Naive B cell (primary cell): ENCODE results near the gene GIT2. TPM values are rescaled to one million over a fixed set of nuclear protein-coding genes. Genes with fewer than 3 reads are reported as not detected.
A peak's percentile ranks its signal among the peaks of the same experiment; 100 is the strongest.
"Not testable (repeated sequence)": the region's sequence is repeated elsewhere in the genome, so short reads cannot be mapped to it uniquely, and the experiment has no call there.

Source experiments
- ATAC-seq, 2 donors: fragments of 150-1000 bp; cut with Tn5 transposase; 2 replicates each; pipeline ENCODE4 v1.10.0; 2021; ENCODE audit warnings: low read depth in 2 of 2, mild to moderate bottlenecking in 2 of 2, moderate library complexity in 2 of 2
- DNase-seq: peaks from one replicate; pipeline ENCODE4 v3.0.0; 2022
- H3K27ac Mint-ChIP-seq, 6 donors: one replicate each; pipeline ENCODE4 v1.8.0; 2020 to 2022; ENCODE audit warnings: mild to moderate bottlenecking in 6 of 6, mixed read lengths in 6 of 6, moderate library complexity in 5 of 6, inconsistent platforms in 2 of 6
- H3K27me3 Mint-ChIP-seq, 3 donors: one replicate each; pipeline ENCODE4 v1.8.0; 2021 to 2022; ENCODE audit warnings: mixed read lengths in 3 of 3, mild to moderate bottlenecking in 1 of 3
- H3K36me3 Mint-ChIP-seq, 2 donors: one replicate each; pipeline ENCODE4 v1.8.0; 2020 to 2022; ENCODE audit warnings: mixed read lengths in 2 of 2, inconsistent platforms in 1 of 2, mild to moderate bottlenecking in 1 of 2
- H3K4me1 Mint-ChIP-seq, 3 donors: one replicate each; pipeline ENCODE4 v1.8.0; 2020 to 2022; ENCODE audit warnings: mixed read lengths in 3 of 3, inconsistent platforms in 1 of 3, mild to moderate bottlenecking in 1 of 3, moderate library complexity in 1 of 3
- H3K4me3 Mint-ChIP-seq, 8 donors: one replicate each; pipeline ENCODE4 v1.8.0; 2020 to 2022; ENCODE audit warnings: mild to moderate bottlenecking in 8 of 8, mixed read lengths in 8 of 8, moderate library complexity in 8 of 8, inconsistent platforms in 2 of 8
- H3K9me3 Mint-ChIP-seq, 7 donors: one replicate each; pipeline ENCODE4 v1.8.0; 2020 to 2022; ENCODE audit warnings: mixed read lengths in 7 of 7, mild to moderate bottlenecking in 5 of 7, inconsistent platforms in 2 of 7, moderate library complexity in 1 of 7
- polyA plus RNA-seq, 6 donors: library from polyadenylated mRNA; unstranded; fragments of 300-500 nt; fragmentation: Illumina TruSeq; gene quantifications; one replicate each; pipeline ENCODE4 v1.2.3, GENCODE V29; 2021; ENCODE audit warnings: low read depth in 6 of 6

GIT2 gene
- polyA plus RNA-seq, 6 donors from 2014 or later = 95.1 to 129 (median 101) TPM

GRCh38 chr12:110015132-110015531 lies 19.0 kb upstream of the GIT2 start:
- Mint-ChIP-seq H3K27me3 (no peaks in the 10 kb centered on the region), H3K4me1 (peaks cover 34 to 54% (median 41%) of the 10 kb centered on the region in 3 donors), H3K4me3 (peak overlapping the region; percentile 36 to 87 (median 62)), H3K9me3 (no peaks in the 10 kb centered on the region), H3K27ac (peak overlapping the region; percentile 87 to 99 (median 98)), H3K36me3 (peaks cover 18 to 21% of the 10 kb centered on the region in 2 donors)
- ATAC-seq (peak in 1 of 2 donors; percentile 18), DNase-seq (peak; percentile 58)

GRCh38 chr12:110012659-110013058 lies 16.5 kb upstream of the GIT2 start:
- H3K27ac Mint-ChIP-seq = peak overlapping the region; percentile 99 to 100 (median 99)
- DNase-seq = no peak
- H3K4me3 Mint-ChIP-seq = peak overlapping the region; percentile 66 to 88 (median 78)
- H3K9me3 Mint-ChIP-seq = peaks cover 0 to 2% (median 0%) of the 10 kb centered on the region in 7 donors
- H3K36me3 Mint-ChIP-seq = peaks cover 6 to 14% of the 10 kb centered on the region in 2 donors
- H3K27me3 Mint-ChIP-seq = no peaks in the 10 kb centered on the region
- ATAC-seq = no peak
- H3K4me1 Mint-ChIP-seq = peaks cover 43 to 70% (median 60%) of the 10 kb centered on the region in 3 donors

- H3K4me1 Mint-ChIP-seq = peaks cover 43 to 75% (median 60%) of the 10 kb centered on the region in 3 donors
These were observed 16.0 kb upstream of the GIT2 start for GRCh38 chr12:110012137-110012536.

GRCh38 chr12:110010853-110011723 lies 14.9 kb upstream of the GIT2 start:
- peaks cover 0 to 2% (median 0%) of the 10 kb centered on the region in 7 donors for H3K9me3 Mint-ChIP-seq
- H3K36me3 Mint-ChIP-seq = peaks cover 6 to 14% of the 10 kb centered on the region in 2 donors
- peak overlapping the region; percentile 66 to 88 (median 78) for H3K4me3 Mint-ChIP-seq
- H3K4me1 Mint-ChIP-seq = peaks cover 46 to 83% (median 60%) of the 10 kb centered on the region in 3 donors
- no peaks in the 10 kb centered on the region for H3K27me3 Mint-ChIP-seq
- DNase-seq (peak; percentile 57), ATAC-seq (peak; percentile 65 to 71)
- H3K27ac Mint-ChIP-seq = peak overlapping the region; percentile 99 to 100 (median 99)

More at GRCh38 chr12:110012137-110012536, 16.0 kb upstream of the GIT2 start:
- ATAC-seq (peak; percentile 93), DNase-seq (peak; percentile 90)
- H3K9me3 Mint-ChIP-seq = peaks cover 0 to 2% (median 0%) of the 10 kb centered on the region in 7 donors
- peaks cover 6 to 14% of the 10 kb centered on the region in 2 donors for H3K36me3 Mint-ChIP-seq
- H3K27me3 Mint-ChIP-seq = no peaks in the 10 kb centered on the region
- peak overlapping the region; percentile 66 to 88 (median 78) for H3K4me3 Mint-ChIP-seq
- peak overlapping the region; percentile 99 to 100 (median 99) for H3K27ac Mint-ChIP-seq

GRCh38 chr12:110008681-110009398 lies 12.7 kb upstream of the GIT2 start:
- Mint-ChIP-seq H3K36me3 (peaks cover 6 to 14% of the 10 kb centered on the region in 2 donors), H3K27ac (peak overlapping the region in 5 of 6 donors; percentile 33 to 99 (median 73)), H3K4me3 (peak overlapping the region in 1 of 8 donors; percentile 77), H3K4me1 (peaks cover 52 to 90% (median 62%) of the 10 kb centered on the region in 3 donors)
- DNase-seq, H3K9me3 Mint-ChIP-seq, ATAC-seq, H3K27me3 Mint-ChIP-seq: not testable (repeated sequence)

- no peaks in the 10 kb centered on the region for H3K27me3 Mint-ChIP-seq
- H3K4me3 Mint-ChIP-seq = peak overlapping the region in 2 of 8 donors; percentile 0 to 15
- peaks cover 0 to 2% (median 0%) of the 10 kb centered on the region in 7 donors for H3K9me3 Mint-ChIP-seq
- H3K27ac Mint-ChIP-seq = peak overlapping the region; percentile 6 to 88 (median 78)
- ATAC-seq = no peak
- peaks cover 6 to 14% of the 10 kb centered on the region in 2 donors for H3K36me3 Mint-ChIP-seq
- peaks cover 59 to 96% (median 71%) of the 10 kb centered on the region in 3 donors for H3K4me1 Mint-ChIP-seq
- no peak for DNase-seq
These were observed 11.7 kb upstream of the GIT2 start for GRCh38 chr12:110007881-110008280.

- ATAC-seq (no peak), DNase-seq (no peak)
- Mint-ChIP-seq H3K4me1 (peaks cover 49 to 93% (median 58%) of the 10 kb centered on the region in 3 donors), H3K27ac (peak overlapping the region in 3 of 6 donors; percentile 12 to 89 (median 89)), H3K27me3 (no peaks in the 10 kb centered on the region), H3K9me3 (peaks cover 0 to 2% (median 0%) of the 10 kb centered on the region in 7 donors), H3K36me3 (peaks cover 5 to 8% of the 10 kb centered on the region in 2 donors), H3K4me3 (peak overlapping the region in 5 of 8 donors; percentile 35 to 81 (median 42))
These were observed 9.9 kb upstream of the GIT2 start for GRCh38 chr12:110006115-110006514.

- DNase-seq (peak; percentile 28), ATAC-seq (peak; percentile 62 to 63)
- peaks cover 5 to 8% of the 10 kb centered on the region in 2 donors for H3K36me3 Mint-ChIP-seq
- no peaks in the 10 kb centered on the region for H3K27me3 Mint-ChIP-seq
- H3K4me3 Mint-ChIP-seq = peak overlapping the region; percentile 10 to 81 (median 55)
- H3K9me3 Mint-ChIP-seq = peaks cover 0 to 2% (median 0%) of the 10 kb centered on the region in 7 donors
- H3K27ac Mint-ChIP-seq = peak overlapping the region; percentile 37 to 95 (median 90)
- peaks cover 48 to 93% (median 58%) of the 10 kb centered on the region in 3 donors for H3K4me1 Mint-ChIP-seq
These were observed 9.3 kb upstream of the GIT2 start for GRCh38 chr12:110005319-110005973.

GRCh38 chr12:110004598-110004997 lies 8.4 kb upstream of the GIT2 start:
- DNase-seq (no peak), ATAC-seq (peak; percentile 54 to 60)
- Mint-ChIP-seq H3K4me1 (peaks cover 46 to 93% (median 56%) of the 10 kb centered on the region in 3 donors), H3K9me3 (peaks cover 0 to 2% (median 0%) of the 10 kb centered on the region in 7 donors), H3K27ac (peak overlapping the region in 5 of 6 donors; percentile 63 to 94 (median 89)), H3K27me3 (no peaks in the 10 kb centered on the region), H3K4me3 (peak overlapping the region in 3 of 8 donors; percentile 63 to 77 (median 65)), H3K36me3 (peaks cover 5 to 6% of the 10 kb centered on the region in 2 donors)

- Mint-ChIP-seq H3K9me3 (peaks cover 0 to 1% (median 0%) of the 10 kb centered on the region in 7 donors), H3K4me3 (peak overlapping the region in 4 of 8 donors; percentile 9 to 69 (median 52)), H3K27me3 (no peaks in the 10 kb centered on the region), H3K27ac (peak overlapping the region; percentile 56 to 91 (median 82)), H3K36me3 (peaks cover 0 to 5% of the 10 kb centered on the region in 2 donors), H3K4me1 (peaks cover 46 to 91% (median 57%) of the 10 kb centered on the region in 3 donors)
- no peak for ATAC-seq
- DNase-seq = no peak
These were observed 6.7 kb upstream of the GIT2 start for GRCh38 chr12:110002676-110003515.

- DNase-seq (no peak), ATAC-seq (no peak)
- H3K27ac Mint-ChIP-seq = peak overlapping the region in 3 of 6 donors; percentile 21 to 92 (median 51)
- peaks cover 0 to 5% of the 10 kb centered on the region in 2 donors for H3K36me3 Mint-ChIP-seq
- no peaks in the 10 kb centered on the region for H3K9me3 Mint-ChIP-seq
- H3K4me1 Mint-ChIP-seq = peaks cover 51 to 90% (median 63%) of the 10 kb centered on the region in 3 donors
- H3K4me3 Mint-ChIP-seq = peak overlapping the region; percentile 42 to 100 (median 98)
- H3K27me3 Mint-ChIP-seq = no peaks in the 10 kb centered on the region
These were observed 5.4 kb upstream of the GIT2 start for GRCh38 chr12:110001596-110001995.
